HG02840 (cell line): ENCODE measurements around the gene TBPL1.

ENCODE experiments used
- ATAC-seq: cut with Tn5 transposase; IDR thresholded peaks from one replicate; pipeline ENCODE4 v1.9.1; 2021; ENCODE audit warnings: mild to moderate bottlenecking, moderate library complexity, moderate number of reproducible peaks; ENCODE audit not compliant: unreplicated experiment, low FRiP score

The TBPL1 gene

GRCh38 chr6:134000443-134000842 is 47.4 kb downstream of the TBPL1 start:
- no peak for ATAC-seq

GRCh38 chr6:134002821-134003220 is 49.8 kb downstream of the TBPL1 start:
- ATAC-seq: no peak

- no peak for ATAC-seq
Observed at GRCh38 chr6:134003542-134003951, 50.5 kb downstream of the TBPL1 start.

GRCh38 chr6:134004714-134005113 is 51.7 kb downstream of the TBPL1 start:
- no peak for ATAC-seq

GRCh38 chr6:134005800-134006199 is 52.8 kb downstream of the TBPL1 start:
- ATAC-seq: no peak

- ATAC-seq: no peak
Observed at GRCh38 chr6:134007077-134007476, 54.1 kb downstream of the TBPL1 start.

GRCh38 chr6:134009876-134010275 is 56.9 kb downstream of the TBPL1 start:
- ATAC-seq: no peak

- ATAC-seq: no peak
Observed at GRCh38 chr6:134010400-134010799, 57.4 kb downstream of the TBPL1 start.

GRCh38 chr6:134010974-134011373 is 58.0 kb downstream of the TBPL1 start:
- ATAC-seq: no peak

GRCh38 chr6:134014588-134015137 is 61.6 kb downstream of the TBPL1 start:
- ATAC-seq: no peak

GRCh38 chr6:134015719-134016557 is 62.9 kb downstream of the TBPL1 start:
- no peak for ATAC-seq

- no peak for ATAC-seq
Observed at GRCh38 chr6:134016558-134016814, 63.5 kb downstream of the TBPL1 start.

- no peak for ATAC-seq
Observed at GRCh38 chr6:134020071-134020470, 67.0 kb downstream of the TBPL1 start.

- ATAC-seq: no peak
Observed at GRCh38 chr6:134020543-134020942, 67.5 kb downstream of the TBPL1 start.

GRCh38 chr6:134020968-134021367 is 67.9 kb downstream of the TBPL1 start:
- ATAC-seq: no peak

- ATAC-seq: no peak
Observed at GRCh38 chr6:134021396-134022122, 68.5 kb downstream of the TBPL1 start.

- ATAC-seq: no peak
Observed at GRCh38 chr6:134022650-134023049, 69.6 kb downstream of the TBPL1 start.

- ATAC-seq: no peak
Observed at GRCh38 chr6:134026597-134026996, 73.6 kb downstream of the TBPL1 start.

- ATAC-seq: no peak
Observed at GRCh38 chr6:134028438-134028837, 75.4 kb downstream of the TBPL1 start.

GRCh38 chr6:134029495-134030455 is 76.8 kb downstream of the TBPL1 start:
- no peak for ATAC-seq
